GM12892 (cell line): ENCODE data around the gene PRPF19.

Source experiments
- DNase-seq: peaks from one replicate; pipeline ENCODE4 v3.0.0; 2011; ENCODE audit not compliant: insufficient read length
- FAIRE-seq: peaks from 2 replicates; lab custom pipeline; 2011; peaks lifted over from hg19 to GRCh38; lab: Jason Lieb, UNC
- POLR2A ChIP-seq: IDR thresholded peaks from 2 replicates; pipeline ENCODE4 v1.6.1; 2011; ENCODE audit warnings: low read depth, low read length, control low read depth
- POLR2AphosphoS5 ChIP-seq: IDR thresholded peaks from 2 replicates; pipeline ENCODE4 v1.6.1; 2011; ENCODE audit warnings: low read depth, low read length, control low read depth
- TAF1 ChIP-seq: IDR thresholded peaks from 2 replicates; pipeline ENCODE4 v1.6.1; 2011; ENCODE audit warnings: low read depth, mild to moderate bottlenecking, control low read depth, low read length, borderline replicate concordance

PRPF19 gene

DNA sequence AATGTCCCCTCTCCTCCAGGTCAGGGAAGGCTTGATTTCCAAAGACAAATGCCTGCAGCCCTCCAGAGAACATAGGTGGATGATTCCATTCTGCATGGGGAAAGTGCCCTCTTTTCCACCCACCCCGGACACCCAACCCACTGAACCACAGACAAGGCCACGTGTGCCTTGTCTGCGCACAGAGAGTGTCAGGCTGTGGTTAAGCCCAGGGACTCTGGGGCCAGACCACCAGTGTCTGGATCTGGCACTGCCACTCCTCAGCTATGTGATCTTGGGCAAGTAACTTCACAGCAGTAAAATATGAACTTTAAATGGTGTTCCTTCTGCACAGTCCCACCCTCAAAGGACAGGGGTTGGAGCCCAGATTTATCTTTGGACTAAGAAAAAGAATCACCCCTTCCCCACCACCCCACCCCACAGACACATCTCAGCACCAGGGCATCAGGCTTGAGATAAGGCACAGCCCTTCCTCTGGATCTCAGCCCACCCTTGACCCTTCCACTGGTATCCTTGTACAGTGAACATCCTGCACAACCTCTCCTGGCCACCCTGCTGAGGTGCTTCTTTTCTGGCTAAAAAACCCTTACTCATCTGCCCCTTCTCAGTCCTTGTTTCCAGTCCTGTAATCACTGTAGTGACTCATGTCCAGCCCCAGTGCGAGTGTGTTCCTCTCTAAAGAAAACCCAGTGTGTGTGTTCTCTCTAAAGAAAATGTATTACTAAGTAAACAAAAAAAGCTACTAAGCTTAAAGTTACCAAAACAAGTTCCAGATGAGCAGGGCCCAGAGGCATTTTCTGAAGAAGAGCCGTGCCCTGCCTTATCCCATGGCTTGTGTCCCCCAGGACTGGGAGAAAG is 48.8 kb downstream of the PRPF19 start:
- TF ChIP-seq TAF1, result no peak
- no peak for TF ChIP-seq POLR2AphosphoS5
- TF ChIP-seq POLR2A, result no peak
- no peak for DNase-seq
- FAIRE-seq, result no peak

DNA sequence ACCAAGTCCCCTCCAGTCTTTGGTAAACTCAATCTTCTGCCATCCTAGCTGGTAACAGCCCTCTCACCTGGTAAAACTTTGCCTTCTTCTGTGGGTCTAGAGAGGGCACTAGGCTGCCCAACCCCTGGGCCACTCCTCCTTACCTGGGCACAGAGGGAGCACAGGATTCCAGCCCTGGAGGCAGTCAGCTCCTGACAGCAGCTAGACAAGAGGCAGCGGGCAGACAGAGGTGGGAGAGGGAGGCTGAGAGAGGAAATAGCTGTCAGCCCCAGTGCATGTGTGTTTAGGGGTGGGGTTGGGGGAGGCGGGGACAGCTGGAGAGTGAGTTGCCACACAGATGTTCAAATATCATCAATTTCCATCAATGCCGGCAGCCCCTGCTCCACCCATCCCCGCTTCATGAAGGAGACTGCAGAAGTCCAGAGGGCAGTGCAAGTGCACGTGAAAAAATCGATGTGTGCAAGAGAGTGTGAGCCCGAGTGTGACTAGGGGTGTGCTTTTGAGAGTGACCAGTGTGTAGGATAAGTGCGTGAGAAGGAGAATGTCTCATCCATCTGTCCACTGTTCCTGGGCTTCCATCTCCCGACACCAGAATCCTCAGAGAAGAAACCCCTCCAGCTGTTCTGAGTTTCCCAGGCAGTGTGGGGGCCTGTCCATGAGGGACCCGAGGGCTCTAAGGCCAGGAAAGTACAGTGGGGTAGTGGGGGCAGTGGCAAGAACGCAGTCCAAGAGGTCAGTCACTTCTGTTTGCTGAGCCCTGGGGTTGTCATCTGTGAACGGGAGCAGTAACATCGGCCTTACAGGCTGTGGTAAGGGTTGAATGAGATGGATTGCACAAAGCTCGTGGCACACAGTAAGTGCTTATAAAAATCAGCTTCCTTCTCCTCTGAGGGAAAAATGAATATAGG is 50.4 kb downstream of the PRPF19 start, which contains the start of gene PTGDR2:
PTGDR2 (minus strand) TSS at position 225 of the 908 bp plus-strand sequence. CDS start 2,228 bp downstream, outside the sequence.
- FAIRE-seq (no peak), DNase-seq (no peak)
- TF ChIP-seq POLR2AphosphoS5 (no peak), POLR2A (no peak), TAF1 (no peak)

DNA sequence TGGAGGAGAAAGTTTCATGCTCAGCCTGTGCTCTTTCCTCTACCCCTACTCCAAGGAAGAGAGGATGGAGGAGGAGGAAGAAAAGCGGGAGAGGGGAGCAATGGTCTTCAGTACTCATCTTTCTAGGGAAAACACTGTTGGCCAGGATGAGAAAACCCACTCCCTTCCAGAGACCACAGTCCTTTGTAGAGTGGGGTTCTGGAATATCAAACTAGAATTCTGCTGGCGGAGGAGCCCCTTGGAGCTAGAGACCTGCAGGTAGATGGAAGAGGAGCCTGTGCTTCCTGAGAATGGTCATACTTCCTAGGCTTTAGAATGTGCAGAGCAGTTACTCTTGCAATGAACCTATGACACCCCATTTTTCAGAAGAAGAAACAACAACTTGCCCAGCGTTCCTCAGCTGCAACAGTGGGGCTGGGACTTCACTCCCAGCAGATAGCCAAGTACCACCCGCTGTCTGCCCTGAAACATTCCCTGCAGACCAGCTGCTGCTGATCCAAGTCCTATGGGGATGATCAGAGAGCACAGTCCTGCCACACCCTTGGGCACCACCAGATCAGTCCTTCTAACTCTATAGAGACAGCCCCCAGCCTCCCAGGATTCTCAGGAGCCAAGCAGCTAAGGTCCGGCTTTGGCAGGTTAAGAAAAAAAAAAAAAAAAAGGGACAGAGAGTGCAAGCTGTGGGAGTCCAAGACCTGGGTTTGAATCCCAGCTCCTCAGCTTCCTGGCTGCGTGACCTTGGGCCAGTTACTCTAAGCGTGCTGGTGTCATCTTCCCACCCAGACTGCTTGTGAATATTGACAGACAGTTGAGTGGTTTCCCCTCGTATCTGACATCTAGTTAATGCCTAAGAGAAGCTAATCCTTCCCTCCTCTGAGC is 51.3 kb downstream of the PRPF19 start:
- TF ChIP-seq POLR2A (no peak), POLR2AphosphoS5 (no peak), TAF1 (no peak)

DNA sequence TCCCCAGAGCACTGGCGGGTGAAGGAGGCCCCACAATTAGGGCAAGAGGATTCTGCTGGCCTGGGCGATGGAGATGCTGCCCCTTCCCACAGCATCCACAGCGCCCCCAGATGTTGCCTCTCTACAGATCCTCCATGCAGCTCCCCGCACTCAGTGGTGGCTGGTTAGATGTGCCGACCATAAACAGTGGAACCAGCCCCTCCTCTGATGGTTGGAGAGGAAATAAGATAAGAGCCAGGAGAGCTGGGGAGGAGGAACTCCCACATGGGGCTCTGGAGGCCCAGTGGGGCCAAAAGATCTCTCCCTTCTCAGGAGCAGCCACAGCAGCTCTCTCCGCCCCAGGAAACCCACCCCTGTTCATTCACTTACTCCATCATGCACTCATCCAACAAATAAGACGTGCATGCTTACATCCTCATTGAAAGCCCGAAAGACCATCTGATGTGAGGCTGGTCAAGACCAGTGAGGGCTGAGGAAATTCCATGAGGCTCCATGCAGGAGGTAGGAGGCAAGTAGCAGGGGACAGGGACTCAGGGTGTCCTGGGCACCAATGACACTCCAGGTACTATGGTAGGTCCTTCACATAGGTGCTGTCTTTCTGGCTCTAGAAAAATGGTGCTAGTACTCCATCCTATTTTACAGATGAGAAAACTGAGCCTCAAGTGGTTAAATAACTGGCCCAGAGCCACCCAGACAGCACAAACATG is 52.1 kb downstream of the PRPF19 start:
- FAIRE-seq (no peak), DNase-seq (no peak)
- TF ChIP-seq POLR2AphosphoS5 (no peak), TAF1 (no peak), POLR2A (no peak)

More for the DNA sequence above, 51.3 kb downstream of the PRPF19 start:
- no peak for FAIRE-seq
- no peak for DNase-seq

DNA sequence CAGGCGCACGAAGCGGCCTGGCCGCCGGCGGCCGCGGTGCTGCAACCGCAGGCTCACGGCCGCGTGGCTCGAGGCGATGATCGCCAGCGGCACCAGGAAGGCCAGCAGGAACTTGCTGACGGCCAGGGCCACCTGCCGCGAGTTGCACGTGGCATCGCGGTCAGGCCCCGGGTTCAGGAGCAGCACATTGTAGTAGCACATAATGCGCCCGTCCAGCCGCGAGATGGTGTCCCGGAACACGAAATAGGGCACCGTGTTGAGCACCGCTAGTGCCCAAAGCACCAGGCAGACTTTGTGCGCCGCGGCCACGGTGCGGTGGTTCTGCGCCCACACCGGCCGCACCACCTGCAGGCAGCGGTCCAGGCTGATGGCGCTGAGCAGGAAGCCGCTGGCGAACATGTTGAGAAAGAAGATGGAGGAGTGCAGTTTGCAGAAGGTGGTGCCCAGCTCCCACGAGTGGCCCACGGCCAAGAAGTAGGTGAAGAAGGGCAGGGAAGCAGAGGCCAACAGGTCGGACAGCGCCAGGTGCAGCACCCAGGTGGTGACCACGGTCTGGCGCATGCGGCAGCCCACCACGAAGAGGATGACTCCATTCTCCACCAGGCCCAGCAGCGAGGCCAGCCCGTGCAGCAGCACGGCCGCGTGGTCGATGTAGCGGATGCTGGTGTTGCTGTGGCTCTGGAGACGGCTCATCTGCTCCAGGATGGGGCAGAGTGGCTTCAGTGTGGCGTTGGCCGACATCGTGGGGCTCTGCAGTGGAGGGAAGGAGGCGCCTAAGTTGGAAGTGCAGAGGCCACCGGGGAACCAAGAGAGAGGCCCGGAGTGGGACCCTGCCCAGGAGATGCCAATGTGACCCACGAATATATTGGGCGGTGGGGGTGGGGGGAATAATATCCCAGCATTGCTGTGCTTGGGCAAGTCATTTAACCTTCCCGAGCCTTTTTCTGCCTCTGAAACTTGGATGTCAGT is 53.1 kb downstream of the PRPF19 start:
- FAIRE-seq, result no peak
- TF ChIP-seq POLR2A (no peak), POLR2AphosphoS5 (no peak), TAF1 (no peak)
- no peak for DNase-seq

GRCh38 chr11:60852117-60852981 is 54.0 kb downstream of the PRPF19 start:
- FAIRE-seq (no peak), DNase-seq (no peak)
- TF ChIP-seq POLR2A, result no peak

- FAIRE-seq (no peak), DNase-seq (no peak)
- TF ChIP-seq TAF1, result no peak
- TF ChIP-seq POLR2AphosphoS5, result no peak; the same call in 1 of the 2 replicates
- TF ChIP-seq POLR2A, result no peak
These were observed 54.9 kb downstream of the PRPF19 start for GRCh38 chr11:60851327-60852104.

DNA sequence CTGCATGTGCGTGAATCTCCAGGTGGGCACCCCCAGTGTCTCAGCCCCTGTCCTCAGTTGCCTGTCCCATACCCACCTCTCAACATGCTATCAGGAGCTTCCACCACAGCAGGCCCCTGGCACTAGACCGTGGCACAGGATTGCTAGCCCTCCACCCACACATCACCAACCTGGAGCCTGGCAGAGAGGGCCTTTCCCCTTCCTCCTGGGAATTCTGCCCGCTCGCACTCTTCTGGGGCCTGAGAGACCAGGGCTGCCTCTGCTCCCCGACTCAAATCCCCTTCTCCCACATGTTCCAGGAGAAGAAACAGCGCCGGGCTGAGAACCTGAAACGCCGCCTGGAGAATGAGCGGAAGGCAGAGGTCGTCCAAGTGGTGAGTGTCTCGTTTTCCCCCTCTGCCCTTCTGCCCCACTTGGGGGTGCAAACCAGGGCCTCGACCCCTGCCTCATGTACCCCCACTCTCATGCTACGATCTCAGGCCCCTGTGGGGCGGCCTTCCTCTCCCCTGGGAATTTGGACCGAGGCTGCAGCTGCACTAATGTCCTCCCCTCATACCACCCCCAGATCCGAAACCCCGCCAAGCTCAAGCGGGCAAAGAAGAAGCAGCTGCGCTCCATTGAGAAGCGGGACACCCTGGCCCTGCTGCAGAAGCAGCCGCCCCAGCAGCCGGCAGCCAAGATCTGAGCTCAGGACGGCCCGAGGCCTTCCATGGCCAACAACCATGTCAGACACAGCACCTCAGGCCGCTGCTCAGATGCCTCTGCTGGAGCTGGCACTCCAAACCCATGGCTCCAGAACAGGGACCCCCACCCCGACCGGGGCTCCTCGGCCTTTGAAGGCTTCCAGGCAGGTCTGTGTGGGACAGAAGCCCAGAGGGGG is 56.5 kb downstream of the PRPF19 start:
- FAIRE-seq, result no peak
- TF ChIP-seq POLR2AphosphoS5 (no peak), POLR2A (no peak), TAF1 (no peak)
- no peak for DNase-seq
